Muscle of leg (tissue), 11 donors: ENCODE measurements around the gene MED27. TPM values are rescaled to one million over a fixed set of nuclear protein-coding genes. Genes with fewer than 3 reads are reported as not detected.
A peak's percentile ranks its signal among the peaks of the same experiment; 100 is the strongest.

Source experiments
- DNase-seq: peaks from one replicate; pipeline ENCODE4 v3.0.0; 2013
- H3K27ac ChIP-seq: one replicate; pipeline ENCODE4 v1.5.1; 2013; ENCODE audit warnings: mild to moderate bottlenecking, low read length, control low read depth
- H3K27me3 ChIP-seq: one replicate; pipeline ENCODE4 v1.6.1; 2013; ENCODE audit warnings: low read length; ENCODE audit not compliant: control insufficient read depth, insufficient read depth
- H3K36me3 ChIP-seq: one replicate; pipeline ENCODE4 v1.6.1; 2013; ENCODE audit warnings: low read length; ENCODE audit not compliant: control insufficient read depth, insufficient read depth
- H3K4me1 ChIP-seq: one replicate; pipeline ENCODE4 v1.6.1; 2013; ENCODE audit warnings: low read length; ENCODE audit not compliant: control insufficient read depth, insufficient read depth
- H3K4me3 ChIP-seq: one replicate; pipeline ENCODE4 v1.5.1; 2013; ENCODE audit warnings: low read length, control low read depth
- H3K9me3 ChIP-seq: replicated peaks from 2 replicates; pipeline ENCODE4 v1.6.1; 2013; ENCODE audit warnings: low read depth, low read length; ENCODE audit not compliant: control insufficient read depth
- WGBS: methylation state at CpG from one replicate; pipeline ENCODE4 v1.1.5; 2013; ENCODE audit warnings: missing lambda C conversion rate; ENCODE audit not compliant: insufficient coverage; 5-methylcytosine and 5-hydroxymethylcytosine counted together
- polyA plus RNA-seq, 8 donors: library from polyadenylated mRNA; unstranded; fragments of 120-200 nt; gene quantifications; one replicate each; pipeline versions ENCODE4 v1.2.1 to v1.2.3, GENCODE V29; 2013; ENCODE audit warnings: inconsistent platforms in 1 of 8, low replicate concordance in 1 of 8; ENCODE audit not compliant: insufficient read length in 8 of 8, insufficient read depth in 1 of 8
- total RNA-seq: library from RNA; stranded (reverse); fragments of 120-200 nt; gene quantifications from one replicate; pipeline ENCODE4 v1.2.4, GENCODE V29; 2013

The MED27 gene
- total and polyA plus RNA-seq, 9 donors: 11.9 to 17.2 (median 15.0) TPM

- Histone ChIP-seq H3K4me1 (peaks cover 4% of the 10 kb centered on the region), H3K27me3 (no peaks in the 10 kb centered on the region), H3K36me3 (no peaks in the 10 kb centered on the region), H3K27ac (no peak overlapping the region), H3K4me3 (no peak overlapping the region), H3K9me3 (no peaks in the 10 kb centered on the region)
- WGBS: 80% methylated on average over 3 of the region's 5 CpGs
- no peak for DNase-seq
Observed at GRCh38 chr9:131976157-131977108, 103.2 kb downstream of the MED27 start.

DNA sequence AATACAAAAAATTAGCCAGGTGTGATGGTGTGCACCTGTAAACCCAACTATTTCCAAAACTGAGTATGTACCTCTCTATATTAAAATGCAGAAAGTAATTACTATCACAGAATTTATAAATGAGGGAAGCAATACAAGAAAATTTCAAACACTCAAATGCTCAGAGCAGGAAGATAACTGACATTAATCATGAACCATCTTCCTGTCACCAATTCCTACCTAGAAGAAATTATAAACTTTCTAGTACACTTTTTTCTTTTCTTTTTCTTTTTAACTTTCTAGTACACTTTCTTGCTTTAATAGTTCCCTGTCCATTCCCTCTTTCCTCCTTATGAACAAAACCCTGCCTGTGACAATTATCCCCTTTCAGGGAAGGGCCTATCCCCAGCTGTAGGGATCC is 106.8 kb downstream of the MED27 start:
- Histone ChIP-seq H3K4me3 (no peak overlapping the region), H3K4me1 (peaks cover 4% of the 10 kb centered on the region), H3K36me3 (no peaks in the 10 kb centered on the region), H3K27me3 (no peaks in the 10 kb centered on the region), H3K9me3 (no peaks in the 10 kb centered on the region), H3K27ac (no peak overlapping the region)
- no peak for DNase-seq

- Histone ChIP-seq H3K9me3 (no peaks in the 10 kb centered on the region), H3K36me3 (no peaks in the 10 kb centered on the region), H3K4me3 (no peak overlapping the region), H3K27ac (no peak overlapping the region), H3K27me3 (no peaks in the 10 kb centered on the region), H3K4me1 (no peaks in the 10 kb centered on the region)
- no peak for DNase-seq
- WGBS: 67% methylated on average over 5 of the region's 6 CpGs
Observed at GRCh38 chr9:131971482-131972074, 108.1 kb downstream of the MED27 start.

DNA sequence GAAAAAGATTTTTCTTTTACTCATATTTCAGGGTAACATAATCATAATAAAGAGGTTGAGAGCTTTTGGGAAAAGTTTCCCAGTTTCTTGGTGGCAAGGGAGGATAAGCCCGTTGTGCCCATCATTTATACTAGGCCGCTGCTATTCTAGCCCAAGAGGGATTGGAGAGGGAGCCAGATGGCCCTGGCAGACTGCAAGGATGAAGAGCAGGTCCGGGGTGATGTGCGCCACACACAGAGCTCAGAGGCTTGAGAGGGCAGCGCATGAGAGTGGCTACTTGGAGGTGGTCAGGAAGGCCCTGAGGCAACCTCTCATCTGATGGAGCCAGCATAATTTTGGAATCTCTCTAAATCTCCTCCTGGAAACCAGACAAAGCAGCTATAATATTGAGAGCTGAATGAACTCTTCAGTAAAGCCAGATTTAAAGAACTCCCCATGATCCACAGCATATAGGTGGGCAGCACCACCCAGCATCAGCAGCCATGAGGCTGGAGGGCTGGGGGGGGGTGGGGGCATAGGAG is 110.1 kb downstream of the MED27 start:
- no peaks in the 10 kb centered on the region for H3K27me3 ChIP-seq
- H3K27ac ChIP-seq: no peak overlapping the region
- no peaks in the 10 kb centered on the region for H3K36me3 ChIP-seq
- H3K4me1 ChIP-seq: no peaks in the 10 kb centered on the region
- H3K4me3 ChIP-seq: no peak overlapping the region
- H3K9me3 ChIP-seq: no peaks in the 10 kb centered on the region
- WGBS: 58% methylated on average over 4 of the region's 5 CpGs
- DNase-seq: no peak

GRCh38 chr9:131968632-131969031 is 111.0 kb downstream of the MED27 start:
- H3K36me3 ChIP-seq: no peaks in the 10 kb centered on the region
- H3K4me1 ChIP-seq: peaks cover 2% of the 10 kb centered on the region
- no peak overlapping the region for H3K27ac ChIP-seq
- WGBS: 96% methylated on average over 5 of the region's 9 CpGs
- H3K9me3 ChIP-seq: no peaks in the 10 kb centered on the region
- H3K27me3 ChIP-seq: no peaks in the 10 kb centered on the region
- DNase-seq: no peak
- H3K4me3 ChIP-seq: no peak overlapping the region

- no peak overlapping the region for H3K4me3 ChIP-seq
- peaks cover 10% of the 10 kb centered on the region for H3K4me1 ChIP-seq
- no peaks in the 10 kb centered on the region for H3K36me3 ChIP-seq
- H3K27me3 ChIP-seq: no peaks in the 10 kb centered on the region
- 63% methylated on average over 5 of the region's 7 CpGs for WGBS
- no peak for DNase-seq
- H3K9me3 ChIP-seq: no peaks in the 10 kb centered on the region
- H3K27ac ChIP-seq: no peak overlapping the region
Observed at GRCh38 chr9:131965841-131966240, 113.8 kb downstream of the MED27 start.

DNA sequence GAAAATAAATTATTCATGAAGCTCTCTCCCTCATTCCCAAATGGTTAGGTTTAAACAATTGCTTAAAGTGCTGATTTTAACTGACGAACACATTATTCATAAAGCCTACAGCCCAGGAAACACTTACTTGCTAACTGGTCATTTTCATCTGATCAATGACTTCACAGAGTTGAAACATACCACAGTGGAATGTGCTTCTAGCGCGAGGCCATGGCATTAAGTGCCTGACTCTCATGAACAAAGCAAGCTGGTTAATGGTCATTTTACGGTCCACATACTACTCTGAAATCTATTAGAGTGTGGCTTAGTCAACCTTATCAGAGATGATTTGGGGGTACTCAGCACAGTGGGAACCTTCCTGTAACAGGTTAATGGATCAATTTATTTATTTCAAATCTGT is 114.6 kb downstream of the MED27 start:
- no peak for DNase-seq
- Histone ChIP-seq H3K4me3 (no peak overlapping the region), H3K27me3 (no peaks in the 10 kb centered on the region), H3K36me3 (no peaks in the 10 kb centered on the region), H3K27ac (no peak overlapping the region), H3K4me1 (peaks cover 14% of the 10 kb centered on the region), H3K9me3 (no peaks in the 10 kb centered on the region)
- 100% methylated on average over 1 of the region's 4 CpGs for WGBS

DNA sequence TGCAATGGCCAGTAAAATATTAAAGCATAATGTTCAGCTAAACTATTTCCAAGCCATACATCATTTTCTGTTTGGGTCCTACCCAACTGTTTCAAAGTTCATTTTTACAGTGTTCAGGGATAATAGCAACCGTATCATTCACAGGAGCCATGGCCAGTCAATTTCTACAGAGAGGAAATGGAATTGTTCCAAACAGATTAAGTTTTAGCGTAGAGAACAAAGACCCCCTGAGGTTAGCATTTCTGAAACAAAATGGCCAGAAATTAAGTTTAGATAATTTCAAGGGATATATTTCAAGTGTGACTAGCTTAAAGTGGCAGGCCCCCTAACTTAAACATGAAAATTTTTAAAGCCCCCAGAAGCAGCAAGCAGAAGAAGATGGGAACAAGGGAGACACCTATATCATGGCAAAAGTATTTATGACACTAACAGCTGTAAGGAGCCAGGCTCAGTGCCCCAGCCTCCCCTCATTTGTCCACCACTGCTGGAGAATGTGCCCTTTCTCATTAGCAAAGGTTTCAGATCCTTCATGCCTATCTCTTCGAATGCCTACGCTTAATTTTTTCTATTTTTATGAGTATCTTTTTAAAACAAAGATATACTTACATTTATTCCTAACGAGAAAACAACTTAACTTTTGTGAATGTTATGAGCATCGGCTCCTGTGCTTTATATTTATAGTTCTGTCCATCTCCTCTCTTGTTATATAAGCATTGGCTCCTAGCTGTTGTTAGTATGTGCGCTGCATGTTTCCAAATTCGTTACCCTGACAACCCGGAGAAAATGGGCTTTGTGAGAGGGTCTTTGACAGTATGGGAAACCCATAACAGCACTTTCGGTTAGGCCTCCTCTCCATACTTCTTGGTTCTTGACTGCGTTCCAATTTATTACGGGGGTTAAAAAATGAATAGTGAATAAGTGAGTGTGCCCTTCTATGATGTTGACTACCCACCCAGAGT is 116.3 kb downstream of the MED27 start:
- no peak overlapping the region for H3K27ac ChIP-seq
- no peak overlapping the region for H3K4me3 ChIP-seq
- H3K36me3 ChIP-seq: no peaks in the 10 kb centered on the region
- H3K4me1 ChIP-seq: peaks cover 14% of the 10 kb centered on the region
- peak; percentile 47 for DNase-seq
- H3K9me3 ChIP-seq: no peaks in the 10 kb centered on the region
- H3K27me3 ChIP-seq: no peaks in the 10 kb centered on the region
- 20% methylated on average over 1 of the region's 12 CpGs for WGBS

GRCh38 chr9:131961496-131961880 is 118.2 kb downstream of the MED27 start:
- H3K9me3 ChIP-seq: no peaks in the 10 kb centered on the region
- peaks cover 14% of the 10 kb centered on the region for H3K4me1 ChIP-seq
- WGBS: 84% methylated on average over 5 of the region's 6 CpGs
- no peak overlapping the region for H3K4me3 ChIP-seq
- no peak for DNase-seq
- H3K36me3 ChIP-seq: no peaks in the 10 kb centered on the region
- H3K27ac ChIP-seq: no peak overlapping the region
- no peaks in the 10 kb centered on the region for H3K27me3 ChIP-seq
